22Rv1 (cell line): ENCODE results near the gene ABCC6.
"Not testable (repeated sequence)": the region's sequence is repeated elsewhere in the genome, so short reads cannot be mapped to it uniquely, and the experiment has no call there.

Experiments used
- H3K27ac ChIP-seq: fragments of 450-650 bp; 2 replicates; pipeline ENCODE4 v1.5.1; 2017
- CTCF ChIP-seq: fragments of 450-650 bp; IDR thresholded peaks from 2 replicates; pipeline ENCODE4 v1.5.1; 2017; ENCODE audit warnings: mild to moderate bottlenecking
- ZFX ChIP-seq: fragments of 450-650 bp; IDR thresholded peaks from 2 replicates; pipeline ENCODE4 v1.6.1; 2017; ENCODE audit warnings: antibody characterized with exemption, borderline replicate concordance

The ABCC6 gene

GRCh38 chr16:16107839-16108238 lies 115.5 kb downstream of the ABCC6 start:
- no peak overlapping the region for H3K27ac ChIP-seq
- TF ChIP-seq ZFX (no peak), CTCF (no peak)

GRCh38 chr16:16106466-16106865 lies 116.8 kb downstream of the ABCC6 start:
- no peak for TF ChIP-seq CTCF
- TF ChIP-seq ZFX = no peak
- no peak overlapping the region for H3K27ac ChIP-seq

GRCh38 chr16:16105646-16106045 lies 117.6 kb downstream of the ABCC6 start:
- TF ChIP-seq CTCF (no peak), ZFX (no peak)
- no peak overlapping the region for H3K27ac ChIP-seq

GRCh38 chr16:16104804-16105141 lies 118.5 kb downstream of the ABCC6 start:
- H3K27ac ChIP-seq = not testable (repeated sequence)

- H3K27ac ChIP-seq = not testable (repeated sequence)
These were observed 119.0 kb downstream of the ABCC6 start for GRCh38 chr16:16104132-16104803.

GRCh38 chr16:16102738-16103137 lies 120.6 kb downstream of the ABCC6 start:
- H3K27ac ChIP-seq = no peak overlapping the region
- TF ChIP-seq CTCF (no peak), ZFX (no peak)

GRCh38 chr16:16101585-16101984 lies 121.7 kb downstream of the ABCC6 start:
- no peak for TF ChIP-seq CTCF
- TF ChIP-seq ZFX = no peak
- no peak overlapping the region for H3K27ac ChIP-seq

GRCh38 chr16:16100631-16101030 lies 122.7 kb downstream of the ABCC6 start:
- TF ChIP-seq CTCF = no peak
- no peak for TF ChIP-seq ZFX
- H3K27ac ChIP-seq = no peak overlapping the region
